Panc1 (cell line): ENCODE measurements around the gene PKLR. TPM values are rescaled to one million over a fixed set of nuclear protein-coding genes. Genes with fewer than 3 reads are reported as not detected.

Source experiments
- ATAC-seq: fragments of 200-7000 bp; cut with Tn5 transposase; 2 replicates; pipeline ENCODE4 v1.9.1; 2020; ENCODE audit warnings: mild to moderate bottlenecking, moderate library complexity
- BruUV-seq: library from RNA; stranded (reverse); fragments of 400-500 nt; replicated peaks from 2 replicates; lab custom pipeline; 2021; lab: Mats Ljungman, UMichigan
- CTCF ChIA-PET: fragments of 300-600 bp; sonication (Branson Sonifier 250); formaldehyde crosslinking; loops from one replicate; lab custom pipeline; 2022; ENCODE audit warnings: antibody characterized with exemption; lab: Charles Lee
- POLR2A ChIA-PET: fragments of 300-600 bp; sonication (Branson Sonifier 250); formaldehyde crosslinking; loops from one replicate; lab custom pipeline; 2022; ENCODE audit warnings: antibody characterized with exemption; lab: Charles Lee
- DNase-seq: peaks from one replicate; pipeline ENCODE4 v3.0.0-alpha.2; 2010; ENCODE audit warnings: low read depth, low spot score
- H3K27ac ChIP-seq: 2 replicates; pipeline ENCODE4 v1.5.1; 2011; ENCODE audit warnings: mild to moderate bottlenecking, low read length, inconsistent platforms
- H3K27me3 ChIP-seq: fragments of 200-500 bp; sonication (Bioruptor generic); 2 replicates; pipeline ENCODE4 v1.6.0; 2014; ENCODE audit warnings: low read length, inconsistent platforms; ENCODE audit not compliant: control insufficient read depth, insufficient read depth
- H3K36me3 ChIP-seq: fragments of 200-500 bp; sonication (Bioruptor generic); 2 replicates; pipeline ENCODE4 v1.5.1; 2014; ENCODE audit warnings: inconsistent platforms, mild to moderate bottlenecking, low read length, moderate library complexity; ENCODE audit not compliant: control insufficient read depth, insufficient read depth
- H3K4me1 ChIP-seq: 2 replicates; pipeline ENCODE4 v1.5.1; 2011; ENCODE audit warnings: inconsistent platforms, mild to moderate bottlenecking, low read length, moderate library complexity; ENCODE audit not compliant: control insufficient read depth, insufficient read depth
- H3K4me3 ChIP-seq, 2 experiments: 2 replicates each; pipeline ENCODE4 v1.5.1; 2011 to 2012; ENCODE audit warnings: low read depth in 2 of 2, low read length in 2 of 2, mild to moderate bottlenecking in 2 of 2, inconsistent platforms in 1 of 2, moderate library complexity in 1 of 2
- H3K9me3 ChIP-seq: fragments of 200-500 bp; sonication (Bioruptor generic); 2 replicates; pipeline ENCODE4 v1.5.1; 2014; ENCODE audit warnings: low read depth, mild to moderate bottlenecking, inconsistent platforms, low read length, moderate library complexity; ENCODE audit not compliant: control insufficient read depth, insufficient read depth
- POLR2AphosphoS5 ChIP-seq: IDR thresholded peaks from 2 replicates; pipeline ENCODE4 v1.6.1; 2012; ENCODE audit warnings: mild to moderate bottlenecking, low read depth, low read length, moderate library complexity
- SIN3A ChIP-seq: IDR thresholded peaks from 2 replicates; pipeline ENCODE4 v1.6.1; 2012; ENCODE audit warnings: low read depth, mild to moderate bottlenecking, low read length, moderate library complexity, borderline replicate concordance; ENCODE audit not compliant: insufficient read depth
- TCF7L2 ChIP-seq: IDR thresholded peaks from 2 replicates; pipeline ENCODE4 v1.6.1; 2011; ENCODE audit warnings: mild to moderate bottlenecking, low read depth, low read length, inconsistent platforms
- in situ Hi-C: cut with HindIII; loops from 2 replicates; pipeline ENCODE4 v1.10.0; 2016; ENCODE audit warnings: low sequenced_read_pairs, low pct_unique_long_range_greater_than_20kb
- intact Hi-C: fragments of 100-400 bp; cut with micrococcal nuclease; formaldehyde crosslinking; loops from one replicate; pipeline ENCODE4 v1.10.0; 2022; ENCODE audit not compliant: unreplicated experiment
- total RNA-seq: library from RNA; stranded (reverse); gene quantifications from one replicate; pipeline ENCODE4 v1.2.1, GENCODE V29; 2021; ENCODE audit not compliant: unreplicated experiment
- TF ChIP-seq, protein P1 (sequence below), 2 experiments: IDR thresholded peaks; 2 replicates each; pipeline ENCODE4 v1.6.1; 2011 to 2012; ENCODE audit warnings: low read depth in 2 of 2, control low read depth in 1 of 2, low read length in 1 of 2, mild to moderate bottlenecking in 1 of 2, moderate library complexity in 1 of 2; ENCODE audit not compliant: insufficient read depth in 1 of 2
- TF ChIP-seq, protein P2 (sequence below): fragments of 450-650 bp; IDR thresholded peaks from 2 replicates; pipeline ENCODE4 v1.5.1; 2017; ENCODE audit warnings: mild to moderate bottlenecking

The PKLR gene
- total RNA-seq, 1 experiment from 2014 or later, result 0.13 TPM

DNA sequence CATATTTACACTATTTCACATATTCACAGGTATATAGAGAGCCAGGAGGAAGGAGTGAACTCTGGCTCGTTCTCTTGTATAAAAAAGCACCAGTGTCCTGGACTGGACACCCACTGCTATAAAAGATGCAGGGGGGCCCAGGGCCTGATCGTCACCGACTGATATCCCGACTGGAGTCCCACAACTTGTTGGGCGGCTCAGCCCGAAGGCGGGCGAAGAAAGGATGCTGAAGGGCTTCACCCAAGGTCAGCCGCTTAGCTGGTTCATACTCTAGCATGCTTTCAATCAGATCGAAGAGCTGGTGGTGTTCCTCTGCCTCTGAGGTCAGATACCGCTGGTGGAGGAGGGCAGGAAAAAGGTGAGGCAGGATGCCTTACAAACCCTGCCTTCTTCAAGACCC is 38.2 kb downstream of the PKLR start:
- peaks cover 13% of the 10 kb centered on the region for H3K4me1 ChIP-seq
- in situ Hi-C loops, result no loop called here
- H3K9me3 ChIP-seq, result no peaks in the 10 kb centered on the region
- no TSS peak for BruUV-seq
- H3K27ac ChIP-seq, result peak overlapping the region; percentile 97
- intact Hi-C loops, result no loop called here
- no peaks in the 10 kb centered on the region for H3K27me3 ChIP-seq
- peaks cover 18% of the 10 kb centered on the region for H3K36me3 ChIP-seq
- POLR2A ChIA-PET, result no interaction called here
- no peak overlapping the region for H3K4me3 ChIP-seq
- ATAC-seq (no peak), DNase-seq (no peak)
- TF ChIP-seq, protein P1, sequence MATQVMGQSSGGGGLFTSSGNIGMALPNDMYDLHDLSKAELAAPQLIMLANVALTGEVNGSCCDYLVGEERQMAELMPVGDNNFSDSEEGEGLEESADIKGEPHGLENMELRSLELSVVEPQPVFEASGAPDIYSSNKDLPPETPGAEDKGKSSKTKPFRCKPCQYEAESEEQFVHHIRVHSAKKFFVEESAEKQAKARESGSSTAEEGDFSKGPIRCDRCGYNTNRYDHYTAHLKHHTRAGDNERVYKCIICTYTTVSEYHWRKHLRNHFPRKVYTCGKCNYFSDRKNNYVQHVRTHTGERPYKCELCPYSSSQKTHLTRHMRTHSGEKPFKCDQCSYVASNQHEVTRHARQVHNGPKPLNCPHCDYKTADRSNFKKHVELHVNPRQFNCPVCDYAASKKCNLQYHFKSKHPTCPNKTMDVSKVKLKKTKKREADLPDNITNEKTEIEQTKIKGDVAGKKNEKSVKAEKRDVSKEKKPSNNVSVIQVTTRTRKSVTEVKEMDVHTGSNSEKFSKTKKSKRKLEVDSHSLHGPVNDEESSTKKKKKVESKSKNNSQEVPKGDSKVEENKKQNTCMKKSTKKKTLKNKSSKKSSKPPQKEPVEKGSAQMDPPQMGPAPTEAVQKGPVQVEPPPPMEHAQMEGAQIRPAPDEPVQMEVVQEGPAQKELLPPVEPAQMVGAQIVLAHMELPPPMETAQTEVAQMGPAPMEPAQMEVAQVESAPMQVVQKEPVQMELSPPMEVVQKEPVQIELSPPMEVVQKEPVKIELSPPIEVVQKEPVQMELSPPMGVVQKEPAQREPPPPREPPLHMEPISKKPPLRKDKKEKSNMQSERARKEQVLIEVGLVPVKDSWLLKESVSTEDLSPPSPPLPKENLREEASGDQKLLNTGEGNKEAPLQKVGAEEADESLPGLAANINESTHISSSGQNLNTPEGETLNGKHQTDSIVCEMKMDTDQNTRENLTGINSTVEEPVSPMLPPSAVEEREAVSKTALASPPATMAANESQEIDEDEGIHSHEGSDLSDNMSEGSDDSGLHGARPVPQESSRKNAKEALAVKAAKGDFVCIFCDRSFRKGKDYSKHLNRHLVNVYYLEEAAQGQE (IDR thresholded peaks at IDR 0.05; ENCODE audit: insufficient read depth in 1 of 2, low read depth in 2 of 2, low read length in 1 of 2), result no peak
- TF ChIP-seq POLR2AphosphoS5 (no peak), TCF7L2 (no peak), SIN3A (no peak)
- TF ChIP-seq, protein P2, sequence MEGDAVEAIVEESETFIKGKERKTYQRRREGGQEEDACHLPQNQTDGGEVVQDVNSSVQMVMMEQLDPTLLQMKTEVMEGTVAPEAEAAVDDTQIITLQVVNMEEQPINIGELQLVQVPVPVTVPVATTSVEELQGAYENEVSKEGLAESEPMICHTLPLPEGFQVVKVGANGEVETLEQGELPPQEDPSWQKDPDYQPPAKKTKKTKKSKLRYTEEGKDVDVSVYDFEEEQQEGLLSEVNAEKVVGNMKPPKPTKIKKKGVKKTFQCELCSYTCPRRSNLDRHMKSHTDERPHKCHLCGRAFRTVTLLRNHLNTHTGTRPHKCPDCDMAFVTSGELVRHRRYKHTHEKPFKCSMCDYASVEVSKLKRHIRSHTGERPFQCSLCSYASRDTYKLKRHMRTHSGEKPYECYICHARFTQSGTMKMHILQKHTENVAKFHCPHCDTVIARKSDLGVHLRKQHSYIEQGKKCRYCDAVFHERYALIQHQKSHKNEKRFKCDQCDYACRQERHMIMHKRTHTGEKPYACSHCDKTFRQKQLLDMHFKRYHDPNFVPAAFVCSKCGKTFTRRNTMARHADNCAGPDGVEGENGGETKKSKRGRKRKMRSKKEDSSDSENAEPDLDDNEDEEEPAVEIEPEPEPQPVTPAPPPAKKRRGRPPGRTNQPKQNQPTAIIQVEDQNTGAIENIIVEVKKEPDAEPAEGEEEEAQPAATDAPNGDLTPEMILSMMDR, result no peak
- CTCF ChIA-PET, result interaction anchor here (0.7 kb wide), 1 partner anchor 11 kb away, joined by 3 read pairs; no protein-coding TSS in a partner anchor

DNA sequence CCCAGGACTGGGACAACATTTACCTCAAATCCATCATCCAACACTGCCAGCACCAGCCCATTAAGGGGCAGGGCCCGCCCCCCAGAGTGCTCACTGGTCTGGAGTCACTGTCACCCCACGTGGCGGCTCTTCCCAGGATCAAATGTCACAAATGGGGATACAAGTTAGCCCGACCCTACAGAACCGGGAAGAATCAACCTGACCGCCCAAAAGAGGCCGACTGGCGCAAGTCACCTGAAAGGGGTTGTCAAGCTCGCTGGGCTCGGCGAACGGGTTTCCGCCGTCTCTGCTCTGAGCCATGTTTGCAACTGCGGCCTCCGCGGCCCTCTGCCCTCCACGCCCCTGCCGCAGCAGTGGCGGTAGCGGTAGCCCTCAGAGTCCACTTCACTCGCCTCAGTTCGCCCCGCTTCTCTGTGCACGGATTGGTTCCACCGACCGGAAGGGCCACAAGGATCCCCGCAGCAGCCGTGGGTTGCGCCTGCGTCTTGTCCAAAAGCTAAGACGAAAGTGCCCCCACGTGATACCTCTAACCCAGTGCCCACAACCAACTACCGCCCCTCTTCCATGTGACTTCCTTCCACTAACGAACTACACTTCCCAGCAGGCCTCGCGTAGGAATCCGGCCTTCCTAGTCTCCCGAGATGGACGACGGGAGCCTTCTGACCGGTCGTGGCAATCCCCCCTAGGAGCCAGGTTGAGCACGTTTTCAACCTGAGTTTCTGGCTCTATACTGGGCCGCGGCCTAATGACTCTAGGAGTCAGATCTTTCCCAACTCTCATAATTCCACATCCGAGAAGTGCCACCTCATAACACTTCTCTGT is 39.2 kb downstream of the PKLR start, which contains the start of gene SCAMP3:
Gene SCAMP3, minus strand, starts transcription at position 509 of the 822 bp plus-strand sequence. Its CDS starts 209 bp downstream, at position 300.
- peaks cover 12% of the 10 kb centered on the region for H3K36me3 ChIP-seq
- CTCF ChIA-PET, result interaction anchor here (1.1 kb wide), 1 partner anchor 12 kb away, joined by 4 read pairs; no protein-coding TSS in a partner anchor
- POLR2A ChIA-PET, result no interaction called here
- ATAC-seq (peak; percentile 97), DNase-seq (peak; percentile 94)
- no peaks in the 10 kb centered on the region for H3K27me3 ChIP-seq
- TF ChIP-seq, protein P2, result no peak
- TF ChIP-seq, protein P1 (IDR thresholded peaks at IDR 0.05; ENCODE audit: insufficient read depth in 1 of 2, low read depth in 2 of 2, low read length in 1 of 2), result 0 out of 4 replicates have a peak, but pooled peaks of 1 of the 2 experiments have one; percentile 57
- TF ChIP-seq TCF7L2, result no peak
- TF ChIP-seq SIN3A, result peak; percentile 74
- peak; percentile 99 for TF ChIP-seq POLR2AphosphoS5
- no TSS peak for BruUV-seq
- peaks cover 13% of the 10 kb centered on the region for H3K4me1 ChIP-seq
- peak within 1 kb of the TSS; percentile 87 to 95 for H3K4me3 ChIP-seq
- in situ Hi-C loops (no loop called here), intact Hi-C loops (no loop called here)
- H3K27ac ChIP-seq, result peak within 1 kb of the TSS; percentile 97
- no peaks in the 10 kb centered on the region for H3K9me3 ChIP-seq
